A549 (cell line): ENCODE measurements around the gene MEGF6. TPM values are rescaled to one million over a fixed set of nuclear protein-coding genes. Genes with fewer than 3 reads are reported as not detected.

Experiments used
- ATAC-seq, 2 experiments: fragments of 200-7000 bp in 1 of 2; fragments of >200 bp in 1 of 2; cut with Nextera tagmentation in 1 of 2; cut with Tn5 transposase in 1 of 2; 3 replicates each; pipeline versions ENCODE4 v1.8.0 to v1.9.1; 2018 to 2020; ENCODE audit warnings: mild to moderate bottlenecking in 1 of 2, moderate library complexity in 1 of 2
- CTCF ChIA-PET: fragments of 300-600 bp; sonication (Branson Sonifier 250); formaldehyde crosslinking; extraction: SDS; loops from one replicate; lab custom pipeline; 2021; ENCODE audit warnings: antibody characterized with exemption, inconsistent platforms; lab: Yijun Ruan, JAX
- POLR2A ChIA-PET: fragments of 350-600 bp; formaldehyde crosslinking; extraction: SDS; loops from one replicate; lab custom pipeline; 2021; ENCODE audit warnings: antibody characterized with exemption, inconsistent platforms; lab: Yijun Ruan, JAX
- DNase-seq, 2 experiments: peaks; one replicate each; pipeline versions ENCODE4 v3.0.0 to v3.0.0-alpha.2; 2011 to 2016; ENCODE audit warnings: low read depth in 1 of 2, low spot score in 1 of 2
- FAIRE-seq: peaks from 2 replicates; lab custom pipeline; 2011; peaks lifted over from hg19 to GRCh38; lab: Jason Lieb, UNC
- H3K27ac ChIP-seq, 2 experiments: fragments of >200 bp; sonication (Bioruptor Twin); formaldehyde crosslinking; 3 replicates each; pipeline ENCODE4 v1.5.1; 2016 to 2017
- H3K4me1 ChIP-seq: fragments of >200 bp; sonication (Bioruptor Twin); formaldehyde crosslinking; 3 replicates; pipeline ENCODE4 v1.6.1; 2016
- H3K4me2 ChIP-seq: fragments of >200 bp; sonication (Bioruptor Twin); formaldehyde crosslinking; 3 replicates; pipeline ENCODE4 v1.6.1; 2016
- H3K4me3 ChIP-seq: fragments of >200 bp; sonication (Bioruptor Twin); formaldehyde crosslinking; 3 replicates; pipeline ENCODE4 v1.5.1; 2016
- H3K9me3 ChIP-seq: fragments of >200 bp; sonication (Bioruptor Twin); formaldehyde crosslinking; 3 replicates; pipeline ENCODE4 v1.6.1; 2016
- CBX8 ChIP-seq: fragments of 200-600 bp; sonication (generic); IDR thresholded peaks from 2 replicates; pipeline ENCODE4 v1.6.1; 2016
- CHD4 ChIP-seq: fragments of 200-600 bp; sonication (generic); IDR thresholded peaks from 2 replicates; pipeline ENCODE4 v1.6.1; 2016; ENCODE audit warnings: antibody characterized with exemption, mild to moderate bottlenecking, borderline replicate concordance
- EHMT2 ChIP-seq: fragments of 200-600 bp; sonication (generic); IDR thresholded peaks from 2 replicates; pipeline ENCODE4 v1.6.1; 2016; ENCODE audit warnings: antibody characterized with exemption, low read depth, mild to moderate bottlenecking, moderate library complexity
- ESRRA ChIP-seq: fragments of 150-350 bp; IDR thresholded peaks from 2 replicates; pipeline ENCODE4 v1.6.1; 2014; ENCODE audit warnings: mild to moderate bottlenecking, low read length, borderline replicate concordance
- FOSB ChIP-seq: fragments of 250-450 bp; sonication (Bioruptor Pico); IDR thresholded peaks from 2 replicates; pipeline ENCODE4 v1.5.0; 2020; ENCODE audit warnings: mild to moderate bottlenecking, moderate library complexity
- HDAC2 ChIP-seq: fragments of 200-600 bp; sonication (generic); IDR thresholded peaks from 2 replicates; pipeline ENCODE4 v1.6.1; 2016
- HEYL ChIP-seq: fragments of 250-450 bp; sonication (Bioruptor Pico); IDR thresholded peaks from 2 replicates; pipeline ENCODE4 v1.8.0; 2021; ENCODE audit warnings: mild to moderate bottlenecking, moderate library complexity
- JUNB ChIP-seq: fragments of >200 bp; sonication (Bioruptor Twin); formaldehyde crosslinking; IDR thresholded peaks from 2 replicates; pipeline ENCODE4 v1.6.1; 2016
- KDM1A ChIP-seq: fragments of 200-600 bp; sonication (generic); IDR thresholded peaks from 2 replicates; pipeline ENCODE4 v1.6.1; 2016; ENCODE audit warnings: low read depth, mild to moderate bottlenecking
- PHF8 ChIP-seq: fragments of 200-600 bp; sonication (generic); IDR thresholded peaks from 2 replicates; pipeline ENCODE4 v1.6.1; 2016; ENCODE audit warnings: low read depth, mild to moderate bottlenecking, antibody characterized with exemption, moderate library complexity, borderline replicate concordance
- RAD21 ChIP-seq, 2 experiments: fragments of >200 bp in 1 of 2; sonication (Bioruptor Twin) in 1 of 2; formaldehyde crosslinking in 1 of 2; IDR thresholded peaks in 1 of 2; conservative IDR thresholded peaks in 1 of 2; 2 replicates in 1 of 2; 3 replicates in 1 of 2; pipeline ENCODE4 v1.6.1; 2012 to 2018; ENCODE audit warnings: inconsistent platforms in 1 of 2
- RCOR1 ChIP-seq: fragments of 150-350 bp; IDR thresholded peaks from 2 replicates; pipeline ENCODE4 v1.6.1; 2014; ENCODE audit warnings: antibody characterized with exemption, low read length, low read depth
- RNF2 ChIP-seq: fragments of 200-600 bp; sonication (generic); IDR thresholded peaks from 2 replicates; pipeline ENCODE4 v1.6.1; 2016; ENCODE audit warnings: low read depth, mild to moderate bottlenecking, antibody characterized with exemption, moderate library complexity, borderline replicate concordance
- SMC3 ChIP-seq: fragments of >200 bp; sonication (Bioruptor Twin); formaldehyde crosslinking; IDR thresholded peaks from 3 replicates; pipeline ENCODE4 v1.6.1; 2018; ENCODE audit warnings: inconsistent platforms
- SREBF2 ChIP-seq: fragments of 450-650 bp; IDR thresholded peaks from 2 replicates; pipeline ENCODE4 v1.6.1; 2014; ENCODE audit warnings: mild to moderate bottlenecking, moderate library complexity
- ZNF302 ChIP-seq: fragments of 250-450 bp; sonication (Bioruptor Pico); IDR thresholded peaks from 2 replicates; pipeline ENCODE4 v1.9.0; 2021; ENCODE audit warnings: inconsistent platforms, mild to moderate bottlenecking, moderate library complexity
- ZSCAN20 ChIP-seq: fragments of 250-450 bp; sonication (Bioruptor Pico); IDR thresholded peaks from 2 replicates; pipeline ENCODE4 v1.8.0; 2022; ENCODE audit warnings: mild to moderate bottlenecking, moderate library complexity
- WGBS: methylation state at CpG from one replicate; pipeline ENCODE4 v1.1.6; 2017; ENCODE audit errors: missing lambda C conversion rate; 5-methylcytosine and 5-hydroxymethylcytosine counted together
- polyA plus RNA-seq, 4 experiments: library from polyadenylated mRNA; depleted of rRNA in 3 of 4; stranded (reverse); fragments of >200 nt; fragmentation: RNase III in 1 of 4; extraction: RNeasy Plus Mini Kit Qiagen cat#74134 plus additional on column Dnase treatment in 1 of 4; gene quantifications; 2 replicates in 3 of 4; 3 replicates in 1 of 4; pipeline ENCODE4 v1.2.3, GENCODE V29; 2011 to 2017
- TF ChIP-seq, protein P1 (sequence below): fragments of >200 bp; sonication (Bioruptor Twin); formaldehyde crosslinking; IDR thresholded peaks from 3 replicates; pipeline ENCODE4 v1.6.1; 2016
- TF ChIP-seq, protein P2 (sequence below): fragments of 250-450 bp; sonication (Bioruptor Pico); IDR thresholded peaks from 2 replicates; pipeline ENCODE4 v1.5.0; 2020; ENCODE audit warnings: low read depth, mild to moderate bottlenecking, moderate library complexity
- TF ChIP-seq, protein P3 (sequence below): fragments of 250-450 bp; sonication (Bioruptor Pico); IDR thresholded peaks from 2 replicates; pipeline ENCODE4 v1.5.0; 2021; ENCODE audit warnings: mild to moderate bottlenecking, moderate library complexity, borderline replicate concordance
- TF ChIP-seq, protein P4 (sequence below): IDR thresholded peaks from 2 replicates; pipeline ENCODE4 v1.6.1; 2012

The MEGF6 gene
- polyA plus RNA-seq, 2 of the 4 experiments (the other 2 are of a cell fraction): 0.66 to 13.7 TPM

DNA sequence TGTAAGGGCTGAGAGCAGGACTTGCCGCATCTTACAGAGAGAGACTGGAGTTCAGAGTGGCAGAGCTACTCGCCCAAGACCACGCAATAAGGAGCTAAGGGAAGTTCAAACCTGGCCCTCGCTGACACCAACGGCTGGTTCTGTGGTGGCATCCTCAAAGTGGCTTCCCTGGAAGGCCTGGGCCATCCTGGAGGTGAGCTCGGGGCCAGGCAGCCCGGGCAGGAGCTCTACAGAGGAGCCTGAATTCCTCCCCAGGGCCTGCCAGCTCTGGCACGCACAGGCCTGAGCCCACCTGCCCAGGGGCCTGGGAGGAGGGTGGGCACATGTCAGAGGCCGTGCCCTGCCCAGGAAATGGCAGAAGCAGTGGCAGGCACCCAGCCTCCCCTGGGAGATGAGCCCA lies 68.6 kb downstream of the MEGF6 start:
- POLR2A ChIA-PET: interaction anchor here (1.5 kb wide), 1 partner anchor 11 kb away, joined by 5 read pairs; no protein-coding TSS in a partner anchor
- H3K4me2 ChIP-seq: peak overlapping the region; percentile 62
- WGBS: 90% methylated on average over 2 of the region's 9 CpGs

DNA sequence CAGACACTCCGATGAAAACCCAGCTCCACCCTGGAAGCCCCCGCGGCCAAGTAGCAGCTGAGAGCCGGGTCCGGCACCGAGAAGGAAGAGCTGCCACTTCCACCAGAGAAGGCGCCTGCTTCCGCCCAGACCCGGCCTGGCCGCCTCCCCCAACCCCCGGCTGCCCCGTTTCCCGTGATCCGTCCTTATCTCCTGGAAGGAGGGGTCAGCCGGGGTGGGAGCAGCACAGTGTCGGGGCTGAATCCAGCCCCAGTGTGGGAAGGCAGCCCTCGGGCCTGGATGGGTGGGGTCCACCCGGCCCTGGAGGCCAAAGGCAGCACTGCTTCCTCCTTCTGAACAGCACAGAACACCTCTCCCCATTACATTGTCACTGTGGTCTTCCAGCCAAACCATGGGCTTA lies 69.4 kb downstream of the MEGF6 start:
- peak overlapping the region; percentile 62; the same call in 2 of the 3 replicates for H3K4me2 ChIP-seq
- CTCF ChIA-PET: interaction anchor here (0.9 kb wide), 1 partner anchor 77 kb away, joined by 3 read pairs; no protein-coding TSS in a partner anchor
- no peaks in the 10 kb centered on the region for H3K9me3 ChIP-seq
- WGBS: 61% methylated on average over 3 of the region's 18 CpGs
- no peak for ATAC-seq
- no peak for TF ChIP-seq CHD4
- TF ChIP-seq, protein P1, sequence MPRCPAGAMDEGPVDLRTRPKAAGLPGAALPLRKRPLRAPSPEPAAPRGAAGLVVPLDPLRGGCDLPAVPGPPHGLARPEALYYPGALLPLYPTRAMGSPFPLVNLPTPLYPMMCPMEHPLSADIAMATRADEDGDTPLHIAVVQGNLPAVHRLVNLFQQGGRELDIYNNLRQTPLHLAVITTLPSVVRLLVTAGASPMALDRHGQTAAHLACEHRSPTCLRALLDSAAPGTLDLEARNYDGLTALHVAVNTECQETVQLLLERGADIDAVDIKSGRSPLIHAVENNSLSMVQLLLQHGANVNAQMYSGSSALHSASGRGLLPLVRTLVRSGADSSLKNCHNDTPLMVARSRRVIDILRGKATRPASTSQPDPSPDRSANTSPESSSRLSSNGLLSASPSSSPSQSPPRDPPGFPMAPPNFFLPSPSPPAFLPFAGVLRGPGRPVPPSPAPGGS: no peak
- no peak for TF ChIP-seq CBX8
- no peak for TF ChIP-seq EHMT2
- TF ChIP-seq, all 56 proteins: peak for 0
- POLR2A ChIA-PET: interaction anchor here (1.5 kb wide), 1 partner anchor 10 kb away, joined by 5 read pairs; no protein-coding TSS in a partner anchor
- Histone ChIP-seq H3K4me1 (peaks cover 38% of the 10 kb centered on the region), H3K4me3 (no peak overlapping the region), H3K27ac (peak overlapping the region; percentile 69 to 96; a peak in 5 of 6 replicates)
- FAIRE-seq (no peak), DNase-seq (no peak)

More for the DNA sequence above, 68.6 kb downstream of the MEGF6 start:
- no peak for FAIRE-seq
- no peak for DNase-seq
- TF ChIP-seq HDAC2 (no peak), PHF8 (no peak), ZSCAN20 (no peak), EHMT2 (no peak), SMC3 (no peak), KDM1A (no peak), SREBF2 (no peak), JUNB (no peak), RAD21 (conservative IDR thresholded peaks at IDR 0.05 in 1 of 2, IDR thresholded peaks at IDR 0.05 in 1 of 2) (no peak), FOSB (no peak), RNF2 (no peak), ZNF302 (CRISPR knock-in tag) (no peak), RCOR1 (no peak), HEYL (CRISPR knock-in tag) (no peak), ESRRA (no peak)
- TF ChIP-seq, protein P2, sequence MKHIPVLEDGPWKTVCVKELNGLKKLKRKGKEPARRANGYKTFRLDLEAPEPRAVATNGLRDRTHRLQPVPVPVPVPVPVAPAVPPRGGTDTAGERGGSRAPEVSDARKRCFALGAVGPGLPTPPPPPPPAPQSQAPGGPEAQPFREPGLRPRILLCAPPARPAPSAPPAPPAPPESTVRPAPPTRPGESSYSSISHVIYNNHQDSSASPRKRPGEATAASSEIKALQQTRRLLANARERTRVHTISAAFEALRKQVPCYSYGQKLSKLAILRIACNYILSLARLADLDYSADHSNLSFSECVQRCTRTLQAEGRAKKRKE (CRISPR knock-in tag): no peak
- TF ChIP-seq, protein P3, sequence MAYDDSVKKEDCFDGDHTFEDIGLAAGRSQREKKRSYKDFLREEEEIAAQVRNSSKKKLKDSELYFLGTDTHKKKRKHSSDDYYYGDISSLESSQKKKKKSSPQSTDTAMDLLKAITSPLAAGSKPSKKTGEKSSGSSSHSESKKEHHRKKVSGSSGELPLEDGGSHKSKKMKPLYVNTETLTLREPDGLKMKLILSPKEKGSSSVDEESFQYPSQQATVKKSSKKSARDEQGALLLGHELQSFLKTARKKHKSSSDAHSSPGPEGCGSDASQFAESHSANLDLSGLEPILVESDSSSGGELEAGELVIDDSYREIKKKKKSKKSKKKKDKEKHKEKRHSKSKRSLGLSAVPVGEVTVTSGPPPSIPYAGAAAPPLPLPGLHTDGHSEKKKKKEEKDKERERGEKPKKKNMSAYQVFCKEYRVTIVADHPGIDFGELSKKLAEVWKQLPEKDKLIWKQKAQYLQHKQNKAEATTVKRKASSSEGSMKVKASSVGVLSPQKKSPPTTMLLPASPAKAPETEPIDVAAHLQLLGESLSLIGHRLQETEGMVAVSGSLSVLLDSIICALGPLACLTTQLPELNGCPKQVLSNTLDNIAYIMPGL (CRISPR knock-in tag): no peak
- TF ChIP-seq, protein P4, sequence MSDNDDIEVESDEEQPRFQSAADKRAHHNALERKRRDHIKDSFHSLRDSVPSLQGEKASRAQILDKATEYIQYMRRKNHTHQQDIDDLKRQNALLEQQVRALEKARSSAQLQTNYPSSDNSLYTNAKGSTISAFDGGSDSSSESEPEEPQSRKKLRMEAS: no peak
- no peak overlapping the region for H3K4me3 ChIP-seq
- CTCF ChIA-PET: interaction anchor here (1.0 kb wide), 1 partner anchor 14 kb away, joined by 3 read pairs; no protein-coding TSS in a partner anchor
- peaks cover 42% of the 10 kb centered on the region for H3K4me1 ChIP-seq
- H3K27ac ChIP-seq: peak overlapping the region; percentile 69 to 96
- peak; percentile 15 to 39; a peak in 4 of 6 replicates for ATAC-seq
- H3K9me3 ChIP-seq: no peaks in the 10 kb centered on the region
